ENCODE data around the gene PDE4B.
"Not testable (repeated sequence)": the region's sequence is repeated elsewhere in the genome, so short reads cannot be mapped to it uniquely, and the experiment has no call there.

The PDE4B gene

GRCh38 chr1:66294707-66295370 is 502.1 kb downstream of the PDE4B start:
- DNase-seq: no peak

- no peak for DNase-seq
Observed at GRCh38 chr1:66295803-66296202, 503.1 kb downstream of the PDE4B start.

DNA sequence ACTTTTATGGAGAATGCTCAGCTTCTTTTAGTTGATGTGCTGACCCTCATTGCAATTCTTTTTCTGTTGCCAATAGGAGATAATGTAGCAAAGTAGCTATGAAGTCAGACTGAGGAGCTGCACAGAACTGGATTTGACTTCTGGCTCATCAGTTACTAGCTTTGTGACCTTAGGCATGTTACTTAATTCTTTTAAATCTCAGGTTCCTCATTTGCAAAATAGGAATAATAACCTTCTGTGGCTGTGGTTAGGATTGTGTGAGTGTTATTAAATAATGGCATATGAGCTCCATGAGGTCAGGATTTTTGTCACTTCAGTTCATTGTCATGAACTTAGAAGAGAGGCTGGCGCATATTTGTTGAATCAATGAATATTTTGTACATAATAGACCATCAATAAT is 503.7 kb downstream of the PDE4B start:
- DNase-seq: no peak

GRCh38 chr1:66296951-66297350 is 504.3 kb downstream of the PDE4B start:
- no peak for DNase-seq

- DNase-seq: no peak
Observed at GRCh38 chr1:66298464-66298863, 505.8 kb downstream of the PDE4B start.

GRCh38 chr1:66300280-66300971 is 507.7 kb downstream of the PDE4B start:
- no peak for DNase-seq

DNA sequence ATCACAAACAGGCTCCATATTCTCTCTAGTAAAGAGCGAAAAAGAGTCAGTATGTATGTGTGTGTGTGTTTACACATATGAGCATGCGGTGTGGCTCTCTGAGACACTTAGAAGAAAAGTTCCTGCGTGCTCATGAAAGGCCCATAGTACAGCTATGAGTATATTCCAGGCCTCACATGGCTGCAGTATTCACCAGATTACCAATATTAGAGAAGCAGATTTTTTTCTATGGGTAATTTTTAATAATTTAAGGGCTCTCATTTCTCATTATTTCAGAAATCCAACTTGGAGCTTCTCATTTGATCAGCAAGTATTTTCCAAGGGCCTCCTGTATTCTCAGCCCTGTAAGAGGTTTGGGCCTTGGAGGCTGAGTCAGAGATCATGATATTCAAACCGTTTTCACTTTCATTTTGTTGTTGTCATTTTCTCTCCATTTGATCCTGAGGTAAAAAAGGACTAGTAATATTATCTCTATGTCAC is 508.3 kb downstream of the PDE4B start:
- peak; percentile 31 for DNase-seq

DNA sequence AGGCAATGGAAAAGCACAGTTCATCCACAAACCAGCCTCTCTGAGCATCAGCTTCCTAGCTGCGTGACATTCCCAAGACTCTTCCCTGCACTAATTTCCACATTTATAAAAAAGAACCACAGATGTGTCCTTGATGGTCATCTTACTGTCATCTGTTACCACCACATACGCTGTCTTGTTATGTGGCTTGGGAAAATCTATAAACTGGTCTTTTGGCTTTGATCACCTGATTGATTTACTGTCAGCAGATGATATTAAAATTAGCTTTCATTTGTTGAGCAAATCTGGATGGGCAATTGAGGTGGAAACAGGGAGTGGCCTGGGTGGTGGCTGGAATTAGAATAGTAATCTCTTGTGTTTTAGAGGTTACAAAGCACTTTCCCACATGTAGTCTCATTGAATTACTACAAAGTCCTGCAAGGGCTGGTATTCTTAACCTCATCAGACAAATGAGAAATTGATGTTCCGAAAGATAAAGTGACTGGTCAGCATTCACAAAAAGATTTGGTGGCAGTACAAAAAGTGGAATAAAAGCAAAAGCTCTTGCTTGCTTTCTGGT is 509.6 kb downstream of the PDE4B start:
- no peak for DNase-seq

DNA sequence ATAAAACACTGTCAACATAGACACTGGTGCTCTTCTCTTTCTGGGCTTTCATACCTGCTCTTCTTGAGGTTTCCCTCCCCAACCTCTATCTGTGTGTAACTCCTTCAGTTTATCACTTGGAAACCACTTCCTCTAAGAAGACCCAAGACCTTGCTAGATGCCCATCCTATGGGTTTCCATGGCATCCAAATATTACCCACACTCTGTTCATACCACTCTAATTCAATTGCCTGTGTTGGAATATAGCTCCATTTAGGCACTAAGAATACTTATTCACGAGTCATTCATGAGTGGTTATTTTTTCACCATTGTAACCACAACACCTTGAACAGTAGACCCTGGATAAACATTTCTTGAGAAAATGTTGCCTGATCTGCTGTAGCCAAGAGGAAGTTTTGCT is 510.1 kb downstream of the PDE4B start:
- no peak for DNase-seq

- no peak for DNase-seq
Observed at GRCh38 chr1:66303646-66304045, 511.0 kb downstream of the PDE4B start.

- DNase-seq: no peak
Observed at GRCh38 chr1:66304128-66304527, 511.4 kb downstream of the PDE4B start.

- DNase-seq: no peak
Observed at GRCh38 chr1:66305927-66306326, 513.2 kb downstream of the PDE4B start.

DNA sequence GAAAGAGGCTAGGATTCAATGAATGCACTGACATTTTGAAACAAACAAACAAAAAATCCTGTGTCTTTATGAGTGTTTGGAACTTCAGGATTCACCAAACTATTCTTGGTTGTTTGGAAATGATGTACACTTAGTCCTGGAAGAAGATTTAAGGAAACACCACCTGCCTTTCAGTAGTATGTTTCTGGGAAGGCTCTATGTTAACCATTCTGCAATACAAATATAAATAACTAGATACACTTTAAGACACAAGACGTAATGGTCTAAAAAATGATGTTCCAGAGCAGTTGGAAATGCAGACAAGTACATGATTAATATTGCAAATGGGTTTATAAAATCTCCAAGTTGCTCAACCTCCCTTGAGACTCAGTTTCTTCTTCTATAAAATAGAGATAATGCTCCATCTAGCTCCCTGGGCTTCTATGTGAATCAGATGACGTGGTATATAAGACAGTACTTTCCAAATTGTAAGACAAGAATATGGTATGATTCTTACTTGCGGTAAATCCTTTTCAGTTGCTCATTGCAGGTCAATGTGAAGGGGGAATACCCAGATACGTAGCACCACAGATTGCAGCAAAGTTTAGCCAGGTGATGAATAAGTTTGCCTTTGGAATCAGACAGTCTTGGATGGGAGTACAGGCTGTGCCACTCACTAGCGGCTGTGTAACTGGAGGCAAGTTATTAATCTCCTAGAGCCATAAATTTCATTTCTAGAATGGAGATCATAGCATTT is 516.5 kb downstream of the PDE4B start:
- no peak for DNase-seq

GRCh38 chr1:66311092-66311491 is 518.4 kb downstream of the PDE4B start:
- no peak for DNase-seq

DNA sequence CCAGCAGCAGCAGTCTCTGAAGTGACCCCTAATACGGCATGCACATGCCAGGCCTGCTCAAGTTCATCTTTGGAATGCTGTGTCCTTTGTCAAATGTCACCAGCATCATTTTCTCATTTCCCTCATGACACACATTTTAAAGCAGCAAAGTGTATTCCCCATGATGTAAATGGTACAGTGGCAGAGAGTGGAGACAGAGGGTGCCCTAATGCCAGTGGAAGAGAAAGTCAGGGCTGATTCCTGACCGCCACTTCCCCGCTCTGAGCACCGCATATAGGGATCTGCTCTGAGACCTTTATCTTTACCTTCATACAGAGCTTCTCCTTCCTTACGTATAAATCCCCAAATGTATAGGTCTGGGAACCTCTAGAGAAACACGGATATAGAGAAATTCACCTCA is 518.9 kb downstream of the PDE4B start:
- no peak for DNase-seq

DNA sequence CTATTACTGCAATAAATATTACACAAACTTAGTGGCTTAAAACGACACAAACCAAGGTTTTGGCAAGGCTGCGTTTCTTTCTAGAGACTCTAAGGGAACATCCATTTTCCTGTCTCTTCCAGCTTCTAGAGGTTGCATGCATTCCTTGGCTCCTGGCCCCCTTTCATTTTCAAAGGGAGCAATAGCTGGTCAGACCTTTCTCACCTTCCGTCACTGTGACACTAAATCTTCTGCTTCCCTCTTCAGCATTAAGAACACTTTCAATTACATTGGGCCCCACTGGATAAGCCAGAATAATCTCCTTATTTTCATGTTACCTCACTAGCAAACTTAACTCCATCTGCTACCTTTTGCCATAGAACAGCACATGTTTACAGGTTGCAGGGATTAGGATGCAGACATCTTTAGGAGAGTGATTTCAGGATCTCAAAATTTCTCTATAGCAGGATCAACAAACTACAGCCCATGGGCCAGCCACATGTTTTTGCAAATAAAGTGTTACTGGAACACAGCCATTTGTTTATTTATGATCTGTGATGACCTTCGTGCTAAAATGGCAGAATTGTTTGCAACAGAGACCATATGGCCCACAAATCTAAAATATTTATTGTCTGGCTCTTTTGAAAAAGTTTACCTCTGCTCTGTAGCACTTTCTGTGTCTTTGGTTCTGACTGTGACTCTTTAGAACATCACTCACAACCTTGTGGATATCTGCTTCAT is 519.7 kb downstream of the PDE4B start:
- DNase-seq: no peak

DNA sequence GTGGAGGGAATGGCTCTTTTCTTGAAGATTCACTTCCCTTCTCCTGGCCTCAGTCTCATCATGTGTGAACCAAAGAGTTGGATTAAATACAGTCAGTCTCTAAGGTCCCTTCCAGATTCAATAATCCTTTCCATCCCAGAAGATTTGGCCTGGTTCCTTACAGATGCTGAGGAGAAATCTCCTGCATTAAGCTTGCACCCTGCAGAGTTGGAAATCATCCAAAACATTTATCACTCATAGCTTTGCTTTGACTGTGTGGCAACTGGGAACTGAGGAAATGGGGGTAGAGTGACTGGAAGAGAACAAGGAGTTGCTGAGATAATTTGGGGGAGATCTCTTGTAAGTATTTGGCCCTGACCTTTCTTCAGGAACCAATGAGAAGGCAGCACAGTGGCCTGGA is 520.7 kb downstream of the PDE4B start:
- DNase-seq: no peak

- DNase-seq: no peak
Observed at GRCh38 chr1:66315671-66316070, 523.0 kb downstream of the PDE4B start.

- no peak for DNase-seq
Observed at GRCh38 chr1:66316464-66317247, 524.0 kb downstream of the PDE4B start.

GRCh38 chr1:66317248-66317515 is 524.5 kb downstream of the PDE4B start:
- no peak for DNase-seq

DNA sequence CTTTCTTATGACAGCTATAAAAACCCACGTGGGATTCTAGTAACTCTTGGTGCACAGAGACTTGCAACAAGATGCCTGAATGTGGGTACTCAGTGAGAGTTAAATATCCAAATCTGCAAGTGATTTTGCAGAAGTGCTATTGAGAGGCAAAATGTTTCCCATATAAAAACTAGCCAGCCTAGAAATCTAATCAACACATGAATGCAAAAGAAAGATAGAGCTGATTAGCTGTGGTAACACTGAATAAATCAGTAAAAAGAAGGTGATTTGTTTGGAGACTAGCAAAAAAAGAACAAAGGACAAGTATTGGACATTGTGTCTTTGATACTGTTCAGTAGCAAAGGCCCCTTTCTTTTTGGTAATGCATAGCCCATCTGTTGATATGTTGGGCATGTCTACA is 527.5 kb downstream of the PDE4B start:
- no peak for DNase-seq

DNA sequence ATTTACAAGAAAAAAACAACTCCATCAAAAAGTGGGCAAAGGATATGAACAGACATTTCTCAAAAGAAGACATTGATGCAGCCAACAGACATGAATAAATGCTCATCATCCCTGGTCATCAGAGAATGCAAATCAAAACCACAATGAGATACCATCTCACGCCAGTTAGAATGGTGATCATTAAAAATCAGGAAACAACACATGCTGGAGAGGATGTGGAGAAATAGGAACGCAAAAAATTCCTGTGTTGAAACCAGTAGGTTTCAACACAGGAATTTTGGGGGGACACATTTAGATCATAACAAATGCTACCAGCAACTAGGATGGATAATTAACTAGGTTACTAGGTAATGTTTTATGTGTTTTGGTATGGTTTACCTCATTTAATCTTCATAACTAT is 529.8 kb downstream of the PDE4B start:
- DNase-seq: not testable (repeated sequence)
